ENCODE data around the gene HEXD. TPM values are rescaled to one million over a fixed set of nuclear protein-coding genes. Genes with fewer than 3 reads are reported as not detected.

The HEXD gene
- total RNA-seq, 1 donor from 2014 or later: 26.4 TPM

GRCh38 chr17:82489851-82490511 lies 71.8 kb downstream of the HEXD start:
- DNase-seq: peak; percentile 60

GRCh38 chr17:82490512-82491195 lies 72.5 kb downstream of the HEXD start:
- DNase-seq: no peak

GRCh38 chr17:82491196-82491530 lies 73.0 kb downstream of the HEXD start:
- DNase-seq: no peak

GRCh38 chr17:82491533-82491932 lies 73.4 kb downstream of the HEXD start:
- no peak for DNase-seq

Small RNA genes lying within 50 kb of the gene (small RNA-seq; reads per million reads assigned to genes)
- gene RF00019 (ENCODE audit: low replicate concordance): not detected

Other genes starting within 250 kb of the HEXD start
- 24.7 TPM for gene CCDC57, start 205.5 kb upstream of the HEXD start, total RNA-seq
- 142 TPM for gene SLC16A3, start 189.3 kb upstream of the HEXD start, total RNA-seq
- gene CSNK1D, start 144.6 kb upstream of the HEXD start, total RNA-seq: 72.8 TPM
- gene CD7, start 100.7 kb upstream of the HEXD start, total RNA-seq: 0.72 TPM
- gene SECTM1, start 84.6 kb upstream of the HEXD start, total RNA-seq: 12.6 TPM
- not detected for gene TEX19, start 59.1 kb upstream of the HEXD start, total RNA-seq
- gene UTS2R, start 46.6 kb upstream of the HEXD start, total RNA-seq: 5.8 TPM
- 22.8 TPM for gene OGFOD3, start 239 bp downstream of the HEXD start, total RNA-seq
- gene CYBC1, start 32.4 kb downstream of the HEXD start, total RNA-seq: 36.6 TPM
- 73.0 TPM for gene NARF, start 40.4 kb downstream of the HEXD start, total RNA-seq
- 51.7 TPM for gene FOXK2, start 101.4 kb downstream of the HEXD start, total RNA-seq
- gene WDR45B, start 230.1 kb downstream of the HEXD start, total RNA-seq: 60.1 TPM

All from tongue (tissue), 3 donors.